Spleen (tissue), 11 donors: Measurements from ENCODE around the gene SUSD6. TPM values are rescaled to one million over a fixed set of nuclear protein-coding genes. Genes with fewer than 3 reads are reported as not detected.

Experiments used
- DNase-seq: peaks from one replicate; pipeline ENCODE4 v3.0.0-alpha.2; 2020
- H3K27ac ChIP-seq, 8 donors: fragments of 200-600 bp; sonication (generic) in 7 of 8; 1 replicate in 4 of 8; 2 replicates in 4 of 8; pipeline versions ENCODE4 v1.5.0 to v1.8.0; 2016 to 2021; ENCODE audit warnings: inconsistent platforms in 4 of 8, mild to moderate bottlenecking in 4 of 8, moderate library complexity in 1 of 8
- H3K27me3 ChIP-seq, 7 donors: fragments of 200-600 bp; sonication (generic) in 6 of 7; replicated peaks in 1 of 7; 1 replicate in 4 of 7; 2 replicates in 3 of 7; pipeline versions ENCODE4 v1.5.0 to v1.8.0; 2016 to 2021; ENCODE audit warnings: inconsistent platforms in 3 of 7, mild to moderate bottlenecking in 1 of 7
- H3K36me3 ChIP-seq, 6 donors: fragments of 200-600 bp; sonication (generic) in 5 of 6; 1 replicate in 4 of 6; 2 replicates in 2 of 6; pipeline versions ENCODE4 v1.5.0 to v1.8.0; 2016 to 2021; ENCODE audit warnings: inconsistent platforms in 2 of 6
- H3K4me1 ChIP-seq, 6 donors: fragments of 200-600 bp; sonication (generic) in 5 of 6; 1 replicate in 3 of 6; 2 replicates in 3 of 6; pipeline versions ENCODE4 v1.5.0 to v1.8.0; 2016 to 2021; ENCODE audit warnings: inconsistent platforms in 3 of 6
- H3K4me3 ChIP-seq, 8 donors: fragments of 200-600 bp; sonication (generic) in 7 of 8; 1 replicate in 4 of 8; 2 replicates in 4 of 8; pipeline versions ENCODE4 v1.5.0 to v1.8.0; 2016 to 2021; ENCODE audit warnings: inconsistent platforms in 4 of 8, mild to moderate bottlenecking in 4 of 8, moderate library complexity in 2 of 8
- H3K9me3 ChIP-seq, 8 donors: fragments of 200-600 bp; sonication (generic) in 7 of 8; 1 replicate in 4 of 8; 2 replicates in 4 of 8; pipeline versions ENCODE4 v1.5.0 to v1.8.0; 2016 to 2021; ENCODE audit warnings: inconsistent platforms in 4 of 8
- CTCF ChIP-seq, 11 experiments: fragments of 200-600 bp in 7 of 11; fragments of 450-650 bp in 4 of 11; sonication (generic) in 4 of 11; IDR thresholded peaks in 8 of 11; conservative IDR thresholded peaks in 3 of 11; 1 replicate in 7 of 11; 2 replicates in 4 of 11; pipeline versions ENCODE4 v1.4.0 to v1.8.0; 2016 to 2021; ENCODE audit warnings: antibody characterized with exemption in 11 of 11, inconsistent platforms in 4 of 11, mild to moderate bottlenecking in 1 of 11
- POLR2A ChIP-seq, 3 donors: fragments of 450-650 bp; IDR thresholded peaks; one replicate each; pipeline ENCODE4 v1.5.1; 2017; ENCODE audit warnings: antibody characterized with exemption in 3 of 3, mild to moderate bottlenecking in 1 of 3
- POLR2AphosphoS5 ChIP-seq, 3 donors: sonication (generic); formaldehyde crosslinking; IDR thresholded peaks; one replicate each; pipeline ENCODE4 v1.5.1; 2017; ENCODE audit warnings: antibody characterized with exemption in 3 of 3
- WGBS, 5 donors: extraction: QIAGEN DNeasy Blood & Tissue Kit in 3 of 5; methylation state at CpG; one replicate each; pipeline versions ENCODE4 v1.1.5 to v1.1.7; 2013 to 2018; 5-methylcytosine and 5-hydroxymethylcytosine counted together
- intact Hi-C: fragments of 100-400 bp; cut with DNase I; formaldehyde crosslinking; loops from one replicate; pipeline ENCODE4 v1.15.0; 2023; ENCODE audit warnings: low total_unique reads
- polyA plus RNA-seq, 3 donors: library from polyadenylated mRNA; stranded (reverse); fragments of 200-250 nt; gene quantifications; one replicate each; pipeline ENCODE4 v1.2.1, GENCODE V29; 2013
- total RNA-seq, 7 donors: library from RNA; depleted of rRNA in 3 of 7; stranded (reverse); fragments of >200 nt in 3 of 7; fragmentation: NEBNext Ultra II Directional in 4 of 7; extraction: Animal tissue kit (Norgen Biotek cat#: 25700) in 4 of 7; gene quantifications; one replicate each; pipeline versions ENCODE4 v1.1.0 to v1.2.1, GENCODE V29; 2016 to 2021
- donor health status: healthy with polysubstance abuse.
- donor health status: DM: no; HTN: no; CAD: no; lungs with moderate emphysema.
- donor health status: DM: no; HTN: no; CAD: no.
- donor health status: Bipolar disorder and iron deficiency.
- donor health status: healthy.
- donor health status: DM: no; HTN: no; CAD: no.
- donor health status: DM: yes; HTN: yes; CAD: no.

Gene SUSD6
- total and polyA plus RNA-seq, 10 donors: 10.7 to 120 (median 86.4) TPM

- no peak for DNase-seq
- no peak overlapping the region for H3K27ac ChIP-seq
- no peak overlapping the region for H3K4me3 ChIP-seq
- no peaks in the 10 kb centered on the region for H3K27me3 ChIP-seq
- no peak for TF ChIP-seq POLR2A (IDR thresholded peaks at IDR 0.05)
- TF ChIP-seq CTCF (IDR thresholded peaks at IDR 0.05 in 8 of 11, conservative IDR thresholded peaks at IDR 0.05 in 3 of 11): no peak
- TF ChIP-seq POLR2AphosphoS5 (IDR thresholded peaks at IDR 0.05): no peak
- WGBS, 5 donors: 37 to 50% (median 43%) methylated on average over 4 of the region's 4 CpGs
- intact Hi-C loops: loop anchor here (5.0 kb wide), 1 partner anchor 141 kb away; no protein-coding TSS in a partner anchor
- H3K4me1 ChIP-seq: peaks cover 0 to 20% (median 0%) of the 10 kb centered on the region in 6 donors
- no peaks in the 10 kb centered on the region for H3K9me3 ChIP-seq
- H3K36me3 ChIP-seq: no peaks in the 10 kb centered on the region
These were observed 25.0 kb upstream of the SUSD6 start for GRCh38 chr14:69586404-69586803.

GRCh38 chr14:69587389-69587788, 24.0 kb upstream of the SUSD6 start:
- no peaks in the 10 kb centered on the region for H3K36me3 ChIP-seq
- peaks cover 0 to 20% (median 0%) of the 10 kb centered on the region in 6 donors for H3K4me1 ChIP-seq
- 61 to 75% (median 68%) methylated on average over 8 of the region's 8 CpGs for WGBS, 5 donors
- no peak overlapping the region for H3K27ac ChIP-seq
- intact Hi-C loops: loop anchor here (5.0 kb wide), 1 partner anchor 140 kb away; no protein-coding TSS in a partner anchor
- TF ChIP-seq POLR2A (IDR thresholded peaks at IDR 0.05) (no peak), CTCF (IDR thresholded peaks at IDR 0.05 in 8 of 11, conservative IDR thresholded peaks at IDR 0.05 in 3 of 11) (no peak), POLR2AphosphoS5 (IDR thresholded peaks at IDR 0.05) (no peak)
- H3K9me3 ChIP-seq: no peaks in the 10 kb centered on the region
- no peak for DNase-seq
- H3K4me3 ChIP-seq: no peak overlapping the region
- no peaks in the 10 kb centered on the region for H3K27me3 ChIP-seq

GRCh38 chr14:69591317-69591716, 20.1 kb upstream of the SUSD6 start:
- H3K4me1 ChIP-seq: peaks cover 0 to 4% (median 0%) of the 10 kb centered on the region in 6 donors
- no peak overlapping the region for H3K4me3 ChIP-seq
- H3K27me3 ChIP-seq: no peaks in the 10 kb centered on the region
- H3K36me3 ChIP-seq: no peaks in the 10 kb centered on the region
- H3K9me3 ChIP-seq: no peaks in the 10 kb centered on the region
- no peak overlapping the region for H3K27ac ChIP-seq
- no peak for DNase-seq
- TF ChIP-seq CTCF (IDR thresholded peaks at IDR 0.05 in 8 of 11, conservative IDR thresholded peaks at IDR 0.05 in 3 of 11): no peak
- no peak for TF ChIP-seq POLR2A (IDR thresholded peaks at IDR 0.05)
- no peak for TF ChIP-seq POLR2AphosphoS5 (IDR thresholded peaks at IDR 0.05)
- WGBS, 5 donors: 93 to 99% (median 97%) methylated on average over 2 of the region's 2 CpGs
- intact Hi-C loops: no loop called here

GRCh38 chr14:69593018-69593677, 18.2 kb upstream of the SUSD6 start:
- intact Hi-C loops: no loop called here

More at GRCh38 chr14:69593018-69593677, 18.2 kb upstream of the SUSD6 start:
- no peaks in the 10 kb centered on the region for H3K27me3 ChIP-seq
- H3K36me3 ChIP-seq: no peaks in the 10 kb centered on the region
- no peaks in the 10 kb centered on the region for H3K9me3 ChIP-seq
- no peaks in the 10 kb centered on the region for H3K4me1 ChIP-seq
- H3K4me3 ChIP-seq: no peak overlapping the region
- TF ChIP-seq POLR2A (IDR thresholded peaks at IDR 0.05) (no peak), CTCF (IDR thresholded peaks at IDR 0.05 in 8 of 11, conservative IDR thresholded peaks at IDR 0.05 in 3 of 11) (no peak), POLR2AphosphoS5 (IDR thresholded peaks at IDR 0.05) (no peak)
- no peak for DNase-seq
- no peak overlapping the region for H3K27ac ChIP-seq
- WGBS, 5 donors: 63 to 79% (median 74%) methylated on average over 6 of the region's 6 CpGs
